Medulla oblongata (tissue), 1 donor: ENCODE results near the gene TAC4.

Source experiments
- DNase-seq: peaks from one replicate; pipeline ENCODE4 v3.0.0-alpha.2; 2015; ENCODE audit errors: extremely low spot score

Gene TAC4, protein sequence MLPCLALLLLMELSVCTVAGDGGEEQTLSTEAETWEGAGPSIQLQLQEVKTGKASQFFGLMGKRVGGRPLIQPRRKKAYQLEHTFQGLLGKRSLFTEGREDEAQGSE

DNA sequence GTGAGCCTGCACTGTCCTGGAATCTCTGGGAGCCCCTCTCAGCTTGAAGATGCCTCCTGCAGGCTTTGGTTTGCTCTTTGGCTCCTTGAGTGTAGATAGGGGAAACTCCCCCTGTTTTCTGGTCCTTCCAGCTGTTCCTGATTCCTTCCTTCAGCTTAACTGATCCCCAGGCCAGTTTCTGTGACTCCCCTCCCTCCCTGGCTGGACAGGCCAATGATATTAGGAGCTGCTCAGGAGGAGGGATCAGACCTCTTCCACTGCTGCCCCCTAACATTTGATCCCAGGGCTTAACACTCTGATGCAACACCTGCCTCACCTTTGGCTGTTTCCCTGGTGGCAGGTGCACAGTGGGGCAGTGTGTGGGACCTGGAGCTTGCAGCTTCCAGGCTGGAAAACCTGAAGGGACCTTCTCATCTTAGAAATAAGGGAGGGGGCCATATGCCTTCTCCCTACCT is at the start of gene TAC4:
Gene TAC4 (minus strand): TSS at position 51 of the 455 bp plus-strand sequence. CDS start 52 bp downstream, outside the sequence.
- DNase-seq, result no peak

- no peak for DNase-seq
Observed at GRCh38 chr17:49896860-49897259, 49.0 kb upstream of the TAC4 start.

DNA sequence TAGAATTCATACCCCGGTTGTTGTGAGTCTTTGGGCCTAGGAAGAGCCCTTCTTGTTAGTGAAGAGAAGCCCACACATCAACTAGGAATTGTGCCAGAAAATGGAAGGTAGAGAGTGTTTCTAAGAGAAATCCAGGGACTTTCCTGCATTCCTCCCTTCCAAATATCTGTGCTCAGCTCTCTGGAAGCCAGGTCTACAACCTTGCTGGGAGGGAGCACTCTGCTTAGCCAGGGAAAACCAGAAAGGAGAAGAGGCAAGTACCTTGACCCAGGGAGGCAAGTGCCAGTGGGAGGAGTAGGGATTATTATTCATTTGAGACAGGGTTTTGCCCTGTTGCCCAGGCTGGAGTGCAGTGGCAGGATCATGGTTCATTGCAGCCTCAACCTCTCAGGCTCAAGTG is 48.4 kb upstream of the TAC4 start:
- DNase-seq, result no peak

GRCh38 chr17:49895812-49896211 is 47.9 kb upstream of the TAC4 start:
- no peak for DNase-seq

DNA sequence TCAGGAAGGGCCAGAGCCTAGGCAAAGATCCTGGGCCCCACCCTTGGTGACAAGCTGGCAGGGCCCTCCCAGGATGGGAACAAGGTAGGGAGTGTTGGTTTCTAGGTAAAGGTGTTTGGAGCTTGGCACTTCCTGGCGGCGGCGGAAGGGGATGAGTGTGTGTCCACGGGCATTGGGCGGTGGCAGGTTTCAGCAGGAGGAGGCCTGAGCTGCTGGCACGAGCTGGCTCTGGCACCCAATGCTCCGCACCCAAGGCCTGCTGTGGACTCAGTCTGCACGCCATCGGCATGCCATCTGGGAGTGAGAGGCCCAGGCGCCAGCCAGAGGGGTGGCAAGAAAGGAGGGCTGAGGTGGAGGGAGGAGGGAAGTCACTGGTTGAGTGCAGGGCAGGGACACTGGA is 46.9 kb upstream of the TAC4 start:
- no peak for DNase-seq

- no peak for DNase-seq
Observed at GRCh38 chr17:49891694-49892389, 44.0 kb upstream of the TAC4 start.

DNA sequence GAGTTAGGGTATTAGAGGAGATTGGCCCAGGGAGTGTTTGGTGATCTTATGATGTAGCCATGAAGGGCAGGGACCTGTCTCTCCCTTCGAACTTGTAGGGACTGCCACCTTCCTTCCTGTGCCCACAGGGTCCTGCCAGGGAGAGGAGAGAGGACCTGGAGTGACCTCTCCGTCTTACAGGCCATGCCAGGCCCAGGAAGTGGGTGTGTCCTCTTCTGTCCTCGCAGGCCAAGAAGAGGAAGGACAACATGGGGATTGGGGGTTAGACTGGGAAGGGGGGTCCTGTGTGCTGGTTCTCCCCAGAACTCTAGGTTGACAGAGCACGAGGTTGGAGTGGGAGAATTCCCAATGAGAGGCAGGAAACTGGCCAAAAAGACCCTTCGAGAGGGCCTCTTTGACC is 43.4 kb upstream of the TAC4 start:
- DNase-seq, result no peak

- DNase-seq, result no peak
Observed at GRCh38 chr17:49890852-49891251, 43.0 kb upstream of the TAC4 start.

GRCh38 chr17:49890077-49890821 is 42.4 kb upstream of the TAC4 start:
- no peak for DNase-seq

- DNase-seq, result no peak
Observed at GRCh38 chr17:49889500-49889899, 41.6 kb upstream of the TAC4 start.

GRCh38 chr17:49887744-49888360 is 40.0 kb upstream of the TAC4 start:
- DNase-seq, result no peak

- no peak for DNase-seq
Observed at GRCh38 chr17:49887086-49887743, 39.3 kb upstream of the TAC4 start.

DNA sequence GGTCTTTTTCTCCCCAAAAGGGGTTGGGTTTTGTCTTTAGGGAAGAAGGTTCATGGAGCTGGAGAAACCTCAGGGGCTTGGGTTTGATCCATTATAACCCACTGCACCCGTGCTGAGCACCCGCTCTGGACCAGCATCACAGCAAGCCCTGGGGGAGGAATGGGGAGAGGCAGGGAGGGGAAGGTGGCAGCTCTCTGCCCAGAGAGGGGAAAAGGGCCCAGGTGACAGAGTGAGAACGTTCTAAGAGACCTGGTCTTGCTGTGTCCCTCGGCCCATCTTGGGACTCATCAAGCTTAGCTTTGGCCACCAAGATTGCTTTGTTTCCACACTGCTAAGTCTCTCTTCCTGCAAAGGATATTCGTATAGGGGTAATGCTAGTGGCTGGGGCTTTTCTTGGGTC is 38.2 kb upstream of the TAC4 start:
- DNase-seq, result no peak

GRCh38 chr17:49882434-49882833 is 34.6 kb upstream of the TAC4 start:
- DNase-seq, result no peak

DNA sequence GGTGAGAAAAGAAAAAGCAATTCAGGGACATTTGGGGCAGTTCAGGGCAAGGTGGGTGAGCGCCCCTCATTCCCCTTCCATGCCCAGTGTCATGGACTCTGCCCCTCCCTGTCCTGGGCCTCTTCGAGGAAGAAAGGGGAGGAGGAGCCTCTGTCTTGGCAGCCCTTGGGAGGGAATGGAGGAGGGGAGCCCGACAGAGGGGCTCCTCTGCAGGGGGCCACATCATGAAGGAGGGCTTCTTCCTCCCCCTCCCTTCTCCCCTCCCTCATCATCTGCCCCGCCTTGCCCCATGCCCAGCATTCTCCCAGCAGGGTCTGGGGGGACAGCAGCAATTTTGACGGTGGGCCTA is 33.2 kb upstream of the TAC4 start:
- no peak for DNase-seq

DNA sequence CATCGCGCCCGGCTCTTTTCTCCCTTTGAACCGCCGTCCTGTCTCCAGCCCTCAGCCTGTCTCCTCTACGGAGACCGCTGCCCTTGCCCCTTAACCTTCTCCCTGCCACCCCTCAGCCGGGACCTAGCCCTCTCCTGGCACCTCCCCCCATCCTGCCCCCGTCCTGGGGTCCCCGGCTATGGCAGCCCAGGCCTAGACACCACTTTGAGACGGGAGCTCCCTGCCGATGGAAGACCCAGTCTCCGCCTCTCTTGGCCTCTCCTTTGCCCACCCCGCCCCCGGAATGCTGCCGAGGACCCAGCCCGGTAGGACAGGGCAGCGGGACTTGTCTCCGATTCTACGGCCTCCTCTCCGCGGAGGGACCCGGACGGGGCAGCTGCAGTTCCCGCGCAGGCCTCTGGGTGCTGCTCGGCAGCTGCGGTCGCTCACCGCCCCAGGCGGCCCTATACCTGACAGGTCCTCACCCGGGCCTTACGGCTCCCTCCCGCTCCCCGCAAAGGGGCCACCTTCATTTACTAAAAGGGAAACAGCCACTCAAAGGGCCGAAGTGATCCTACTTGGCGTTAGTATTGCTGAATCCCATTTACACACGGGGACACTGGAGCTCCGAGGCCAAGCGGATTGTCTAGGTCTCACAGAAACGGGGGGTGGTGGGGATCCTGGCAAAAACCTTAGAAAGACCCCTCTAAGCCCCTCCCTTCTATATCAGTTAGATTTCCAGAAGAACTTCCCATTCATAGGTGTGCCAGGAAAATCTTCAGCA is 32.6 kb upstream of the TAC4 start:
- peak; percentile 41 for DNase-seq

GRCh38 chr17:49878931-49879904 is 31.3 kb upstream of the TAC4 start:
- no peak for DNase-seq

DNA sequence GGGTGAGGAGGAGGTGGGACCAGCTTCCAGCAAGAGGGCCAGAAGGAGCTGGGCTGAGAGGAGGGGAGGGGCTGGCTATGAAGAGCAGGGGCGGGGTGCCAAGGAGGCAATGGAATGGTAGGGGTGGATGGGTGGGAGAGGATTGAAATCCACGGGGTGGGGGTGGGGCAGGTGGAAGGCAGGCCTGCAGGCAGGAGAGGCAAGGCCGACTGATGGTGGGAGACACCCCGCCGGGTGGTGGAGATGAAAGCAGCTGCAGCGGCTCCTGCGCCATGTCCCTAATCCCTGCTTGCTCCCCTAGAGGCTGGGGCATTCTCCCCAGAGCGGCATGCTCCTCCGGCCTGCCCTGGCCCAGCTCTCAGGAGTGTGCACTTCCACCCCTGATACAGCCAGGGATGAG is 27.8 kb upstream of the TAC4 start:
- no peak for DNase-seq

DNA sequence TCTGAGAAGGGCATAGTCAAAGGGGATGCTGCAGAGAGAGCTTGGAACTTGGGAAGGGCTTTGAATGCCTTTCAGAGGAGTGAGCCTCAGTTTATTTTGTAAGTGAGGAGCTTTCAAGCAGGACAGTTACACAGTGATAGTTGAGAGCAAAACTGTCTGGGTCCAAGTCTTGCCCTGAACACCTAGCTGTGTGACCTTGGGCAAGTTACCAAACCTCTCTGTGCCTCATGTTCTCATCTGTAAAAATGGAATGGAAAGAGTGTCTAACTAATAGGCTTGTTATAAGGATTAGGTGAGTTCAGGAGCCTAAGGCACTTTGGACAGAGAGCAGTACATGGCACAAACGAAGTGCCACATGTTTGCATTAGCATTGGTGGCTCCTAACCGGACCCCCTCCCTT is 27.0 kb upstream of the TAC4 start:
- DNase-seq, result no peak

GRCh38 chr17:49873926-49874325 is 26.1 kb upstream of the TAC4 start:
- DNase-seq, result no peak
